Measurements from ENCODE around the gene CHRNA10. TPM values are rescaled to one million over a fixed set of nuclear protein-coding genes. Genes with fewer than 3 reads are reported as not detected.

CHRNA10 gene
- total RNA-seq, 1 donor from 2014 or later, result 3.0 TPM

DNA sequence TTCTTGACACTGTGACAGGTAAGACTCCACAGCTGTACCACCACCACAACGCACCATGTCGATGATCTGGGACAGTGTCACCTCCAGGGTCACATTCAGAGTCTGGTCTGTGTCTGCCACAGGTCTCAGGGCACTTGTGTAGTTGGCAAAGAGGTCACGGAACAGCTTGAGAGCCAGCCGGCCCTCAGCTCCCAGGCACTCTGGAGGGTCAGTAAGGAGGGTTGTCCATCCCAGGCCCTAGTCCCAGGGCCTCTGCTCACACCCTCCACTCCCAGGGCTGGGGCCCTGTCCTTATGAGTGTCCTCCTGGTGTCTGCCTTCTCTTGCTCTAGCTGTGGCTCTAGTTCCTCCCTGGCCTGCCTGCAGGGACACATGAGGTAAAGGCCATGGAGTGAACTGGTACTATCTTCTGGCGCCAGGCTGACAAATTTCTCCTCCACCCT is 1.4 kb downstream of the CHRNA10 start:
- no peak overlapping the region for H3K27ac Mint-ChIP-seq (ENCODE audit: unreplicated experiment)
- H3K4me1 Mint-ChIP-seq, result no peaks in the 10 kb centered on the region
- H3K9me3 Mint-ChIP-seq, result no peaks in the 10 kb centered on the region
- TF ChIP-seq, protein P1, sequence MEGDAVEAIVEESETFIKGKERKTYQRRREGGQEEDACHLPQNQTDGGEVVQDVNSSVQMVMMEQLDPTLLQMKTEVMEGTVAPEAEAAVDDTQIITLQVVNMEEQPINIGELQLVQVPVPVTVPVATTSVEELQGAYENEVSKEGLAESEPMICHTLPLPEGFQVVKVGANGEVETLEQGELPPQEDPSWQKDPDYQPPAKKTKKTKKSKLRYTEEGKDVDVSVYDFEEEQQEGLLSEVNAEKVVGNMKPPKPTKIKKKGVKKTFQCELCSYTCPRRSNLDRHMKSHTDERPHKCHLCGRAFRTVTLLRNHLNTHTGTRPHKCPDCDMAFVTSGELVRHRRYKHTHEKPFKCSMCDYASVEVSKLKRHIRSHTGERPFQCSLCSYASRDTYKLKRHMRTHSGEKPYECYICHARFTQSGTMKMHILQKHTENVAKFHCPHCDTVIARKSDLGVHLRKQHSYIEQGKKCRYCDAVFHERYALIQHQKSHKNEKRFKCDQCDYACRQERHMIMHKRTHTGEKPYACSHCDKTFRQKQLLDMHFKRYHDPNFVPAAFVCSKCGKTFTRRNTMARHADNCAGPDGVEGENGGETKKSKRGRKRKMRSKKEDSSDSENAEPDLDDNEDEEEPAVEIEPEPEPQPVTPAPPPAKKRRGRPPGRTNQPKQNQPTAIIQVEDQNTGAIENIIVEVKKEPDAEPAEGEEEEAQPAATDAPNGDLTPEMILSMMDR (conservative IDR thresholded peaks at IDR 0.05), result no peak
- no peak for DNase-seq (ENCODE audit: low read depth, low spot score)
- H3K36me3 Mint-ChIP-seq (ENCODE audit: low read depth), result peaks cover 15% of the 10 kb centered on the region
- no peaks in the 10 kb centered on the region for H3K27me3 Mint-ChIP-seq (ENCODE audit: low read depth)
- H3K4me3 Mint-ChIP-seq, result no peak overlapping the region

GRCh38 chr11:3669128-3669527 is 2.1 kb downstream of the CHRNA10 start:
- TF ChIP-seq, protein P1 (conservative IDR thresholded peaks at IDR 0.05), result no peak
- H3K4me3 Mint-ChIP-seq, result no peak overlapping the region
- peak overlapping the region; percentile 87 for H3K27ac Mint-ChIP-seq (ENCODE audit: unreplicated experiment)
- no peaks in the 10 kb centered on the region for H3K9me3 Mint-ChIP-seq
- H3K27me3 Mint-ChIP-seq (ENCODE audit: low read depth), result no peaks in the 10 kb centered on the region
- DNase-seq (ENCODE audit: low read depth, low spot score), result no peak
- H3K36me3 Mint-ChIP-seq (ENCODE audit: low read depth), result peaks cover 17% of the 10 kb centered on the region
- H3K4me1 Mint-ChIP-seq, result no peaks in the 10 kb centered on the region

- DNase-seq (ENCODE audit: low read depth, low spot score), result no peak
- Mint-ChIP-seq H3K36me3 (ENCODE audit: low read depth) (peaks cover 24% of the 10 kb centered on the region), H3K4me1 (no peaks in the 10 kb centered on the region), H3K9me3 (no peaks in the 10 kb centered on the region), H3K4me3 (no peak overlapping the region), H3K27me3 (ENCODE audit: low read depth) (no peaks in the 10 kb centered on the region), H3K27ac (ENCODE audit: unreplicated experiment) (no peak overlapping the region)
- TF ChIP-seq, protein P1 (conservative IDR thresholded peaks at IDR 0.05), result no peak
Observed at GRCh38 chr11:3667149-3668035, 3.8 kb downstream of the CHRNA10 start.

- Mint-ChIP-seq H3K36me3 (ENCODE audit: low read depth) (peaks cover 24% of the 10 kb centered on the region), H3K27ac (ENCODE audit: unreplicated experiment) (no peak overlapping the region), H3K27me3 (ENCODE audit: low read depth) (no peaks in the 10 kb centered on the region), H3K4me3 (no peak overlapping the region), H3K4me1 (no peaks in the 10 kb centered on the region), H3K9me3 (no peaks in the 10 kb centered on the region)
- TF ChIP-seq, protein P1 (conservative IDR thresholded peaks at IDR 0.05), result no peak
- DNase-seq (ENCODE audit: low read depth, low spot score), result no peak
Observed at GRCh38 chr11:3666023-3666530, 5.1 kb downstream of the CHRNA10 start.

DNA sequence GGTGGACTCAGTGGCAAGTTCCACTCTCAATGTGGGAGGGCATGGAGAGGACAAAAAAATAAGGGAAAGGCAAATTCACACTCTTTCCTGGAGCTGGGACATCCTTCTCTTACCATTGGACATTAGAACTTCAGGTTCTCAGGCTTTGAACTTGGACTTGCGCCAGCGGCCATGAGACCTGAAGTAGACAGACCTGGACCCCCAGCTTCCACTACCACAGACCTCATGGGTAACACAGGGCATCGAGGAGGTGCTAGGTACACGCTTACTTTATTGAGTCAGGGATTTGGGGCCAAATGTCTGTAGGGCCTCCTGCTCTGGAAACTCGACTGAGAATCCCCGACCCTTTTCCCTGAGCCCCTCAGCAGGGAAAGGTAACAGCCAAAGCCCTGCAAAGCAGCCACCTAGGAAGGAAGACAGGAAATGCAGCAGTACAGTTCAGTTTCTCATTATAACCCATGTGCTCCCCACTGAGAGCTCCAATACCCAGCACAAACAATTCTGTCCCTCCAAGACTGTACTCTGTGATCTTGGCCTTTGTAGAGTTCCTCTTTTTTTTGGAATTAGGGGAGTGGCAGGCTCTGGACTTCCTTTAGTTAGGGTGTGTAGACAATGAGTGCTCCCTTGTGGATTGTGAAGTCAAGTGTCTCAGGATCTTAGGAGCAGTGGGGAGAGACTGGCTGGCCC is 5.7 kb downstream of the CHRNA10 start:
- no peak overlapping the region for H3K27ac Mint-ChIP-seq (ENCODE audit: unreplicated experiment)
- no peaks in the 10 kb centered on the region for H3K27me3 Mint-ChIP-seq (ENCODE audit: low read depth)
- peaks cover 24% of the 10 kb centered on the region for H3K36me3 Mint-ChIP-seq (ENCODE audit: low read depth)
- TF ChIP-seq, protein P1 (conservative IDR thresholded peaks at IDR 0.05), result no peak
- no peak for DNase-seq (ENCODE audit: low read depth, low spot score)
- H3K4me3 Mint-ChIP-seq, result no peak overlapping the region
- no peaks in the 10 kb centered on the region for H3K4me1 Mint-ChIP-seq
- H3K9me3 Mint-ChIP-seq, result peaks cover 3% of the 10 kb centered on the region
